Renal cortex interstitium (tissue), 11 donors: ENCODE data around the gene SS18L1. TPM values are rescaled to one million over a fixed set of nuclear protein-coding genes. Genes with fewer than 3 reads are reported as not detected.
A peak's percentile ranks its signal among the peaks of the same experiment; 100 is the strongest.

Source experiments
- DNase-seq, 11 donors: peaks; one replicate each; pipeline ENCODE4 v3.0.0-alpha.2; 2013; ENCODE audit warnings: low read depth in 9 of 11, low spot score in 4 of 11; ENCODE audit errors: extremely low read depth in 1 of 11
- polyA plus RNA-seq, 3 donors: library from polyadenylated mRNA; unstranded; fragments of 120-200 nt; gene quantifications; one replicate each; pipeline ENCODE4 v1.2.1, GENCODE V29; 2013; ENCODE audit not compliant: insufficient read length in 3 of 3

The SS18L1 gene
- polyA plus RNA-seq, 3 donors, result 18.6 to 25.7 (median 19.7) TPM

DNA sequence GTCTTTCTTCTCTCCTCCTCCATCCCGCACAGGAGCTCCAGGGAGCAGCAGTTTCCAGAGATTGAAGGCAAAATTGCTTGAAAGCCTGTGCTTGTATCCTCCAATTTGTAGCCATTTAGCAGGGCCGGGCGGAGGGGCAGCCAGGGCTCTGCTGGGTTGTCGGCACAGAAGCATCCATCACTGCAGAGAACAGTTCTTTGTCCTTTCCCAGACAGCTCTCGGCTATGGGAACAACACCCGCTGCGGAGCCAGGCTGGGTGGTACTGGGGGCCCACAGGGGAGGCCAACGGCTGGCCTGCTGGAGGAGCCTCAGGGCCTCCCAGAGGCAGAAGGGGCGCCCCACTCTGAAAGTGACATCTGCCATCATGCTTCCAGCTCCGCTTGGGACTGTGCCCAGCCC, 68.7 kb downstream of the SS18L1 start:
- no peak for DNase-seq

DNA sequence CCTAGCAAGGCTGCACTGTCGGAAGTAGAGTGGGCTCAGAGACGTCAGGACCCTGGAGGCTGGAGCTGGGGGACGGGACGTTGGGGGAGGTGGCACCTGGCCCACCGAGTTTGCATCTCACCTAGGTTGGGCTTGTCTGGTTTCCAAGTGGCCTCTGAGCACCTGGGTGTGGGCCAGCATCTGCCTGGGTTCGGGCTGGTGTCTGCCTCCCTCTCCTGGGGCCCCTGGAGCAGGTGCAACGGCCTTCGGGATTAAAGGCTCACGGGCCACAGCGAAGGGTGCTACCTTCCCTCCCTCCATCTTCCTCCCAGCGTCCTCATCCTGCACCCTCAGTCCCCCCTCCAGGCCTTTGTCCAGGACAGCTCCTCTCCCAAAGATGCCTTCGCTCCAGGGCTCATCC, 70.5 kb downstream of the SS18L1 start:
- no peak for DNase-seq

DNA sequence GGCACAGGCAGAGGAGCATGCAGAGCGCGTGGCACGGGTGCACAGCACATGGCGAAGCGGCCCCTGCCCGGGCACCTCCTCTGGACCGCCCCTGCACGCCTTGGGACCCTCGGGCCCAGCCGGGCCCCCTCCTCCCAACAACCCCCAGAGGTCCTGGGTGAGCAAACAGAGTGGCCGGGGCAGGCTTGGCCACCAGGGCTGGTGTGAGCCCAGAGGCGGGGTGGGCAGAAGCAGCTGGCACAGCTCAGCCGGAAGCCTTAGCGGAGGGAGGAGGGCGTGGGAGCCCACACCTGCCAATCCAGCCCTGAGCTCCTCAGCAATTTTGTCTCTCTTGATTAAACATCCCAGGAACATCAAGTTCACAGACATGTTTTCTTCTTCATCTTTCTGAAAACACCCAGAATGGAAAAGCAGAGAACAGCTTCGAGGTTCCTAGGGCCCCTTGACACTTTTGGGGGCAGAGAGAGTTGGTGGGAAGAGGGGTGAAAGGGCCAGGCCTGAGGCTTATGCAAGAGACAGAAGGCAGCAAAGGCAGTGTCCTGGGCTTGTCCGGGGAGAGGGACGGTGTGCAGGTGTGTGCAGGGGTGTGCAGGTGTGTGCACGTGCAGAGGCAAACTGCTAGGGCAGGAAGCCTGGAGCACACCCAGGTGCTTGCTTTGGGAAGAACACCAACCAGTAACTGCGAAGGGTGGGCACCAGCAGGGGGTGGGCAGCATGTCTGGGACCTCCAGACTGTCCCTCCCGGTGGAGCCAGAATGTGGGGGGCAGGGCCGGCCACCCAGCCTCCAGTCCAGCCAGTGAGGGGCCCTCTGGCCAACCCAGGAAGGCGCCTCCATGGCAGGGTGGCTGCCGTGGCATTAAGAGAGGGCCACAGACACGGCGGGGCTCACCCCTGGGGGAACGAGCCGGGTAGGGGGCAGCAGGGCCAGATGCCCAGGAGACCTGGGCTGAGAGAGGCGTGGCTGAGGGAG, 71.7 kb downstream of the SS18L1 start:
- no peak for DNase-seq

DNA sequence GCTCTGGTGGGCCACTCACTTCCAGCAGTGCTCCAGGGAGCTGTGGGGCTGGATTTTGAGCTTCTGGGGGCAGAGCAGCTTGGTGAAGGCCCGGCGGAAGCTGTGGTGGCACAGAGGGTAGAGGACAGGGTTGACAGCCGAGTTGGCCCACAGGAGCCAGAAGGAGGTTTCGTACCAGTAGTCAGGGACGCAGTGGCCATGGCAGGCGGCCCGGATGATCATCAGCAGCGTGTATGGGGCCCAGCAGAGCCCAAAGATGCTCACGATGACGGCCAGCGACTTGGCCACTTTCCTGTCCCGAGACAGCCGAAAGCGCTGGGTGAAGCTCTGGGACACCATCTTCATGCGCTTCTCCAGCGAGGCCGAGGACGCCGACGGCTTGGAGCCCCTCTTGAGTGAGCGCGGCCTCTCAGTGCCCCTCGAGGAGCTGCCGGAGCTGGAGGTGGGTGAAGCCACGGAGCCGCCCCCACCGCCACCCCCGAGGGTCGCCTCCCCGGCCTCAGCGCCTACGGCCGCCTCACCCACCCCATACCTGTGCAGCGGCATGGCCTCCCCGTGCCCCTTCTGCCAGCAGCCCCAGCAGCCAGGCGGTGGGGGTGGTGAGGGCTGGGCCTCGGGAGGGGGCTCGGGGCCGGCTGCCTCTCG, 72.5 kb downstream of the SS18L1 start:
- no peak for DNase-seq

DNA sequence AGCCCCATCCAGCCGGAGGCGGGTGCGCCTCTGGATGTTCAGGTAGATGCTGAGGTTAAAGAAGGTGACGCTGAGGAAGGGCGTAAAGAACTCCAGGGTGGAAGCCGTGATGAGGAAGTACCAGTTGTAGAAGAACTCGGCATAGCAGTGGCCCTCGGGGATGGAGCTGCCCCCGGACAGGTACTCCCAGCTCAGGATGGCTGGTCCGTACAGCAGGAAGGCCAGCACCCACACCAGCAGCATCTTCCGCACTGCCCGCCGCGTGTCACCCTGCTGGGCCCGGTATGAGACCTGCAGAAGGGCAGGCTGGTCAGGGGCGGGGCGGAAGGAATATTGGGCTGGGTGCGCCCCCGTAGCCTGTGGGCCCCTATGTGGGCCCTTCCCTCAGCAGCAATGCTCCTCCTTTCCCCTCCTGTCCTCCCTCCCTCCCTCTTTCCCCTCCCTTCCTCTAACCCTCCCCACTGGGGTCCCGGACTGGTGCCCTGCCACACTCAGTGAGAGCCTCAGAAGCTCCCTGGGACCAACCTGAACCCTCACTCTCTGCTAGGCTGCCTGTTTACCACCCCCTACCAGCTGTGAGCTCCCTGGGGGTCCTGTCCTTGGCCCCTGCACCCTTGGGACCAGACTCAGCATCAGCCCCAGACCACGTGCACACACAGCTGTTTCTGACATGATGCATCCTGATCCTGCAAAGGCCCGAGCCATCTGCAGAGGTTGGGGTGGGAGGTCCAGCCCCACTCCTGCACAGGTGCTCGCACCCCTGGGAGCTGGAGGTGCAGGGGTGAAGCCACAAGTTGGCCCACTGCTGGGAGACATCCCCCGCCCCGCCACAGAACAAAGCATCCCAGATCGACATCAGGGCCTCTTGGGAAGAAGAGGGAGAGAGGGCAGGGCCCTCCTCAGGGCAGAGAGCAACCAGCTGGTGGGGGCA, 73.3 kb downstream of the SS18L1 start:
- DNase-seq, result no peak

DNA sequence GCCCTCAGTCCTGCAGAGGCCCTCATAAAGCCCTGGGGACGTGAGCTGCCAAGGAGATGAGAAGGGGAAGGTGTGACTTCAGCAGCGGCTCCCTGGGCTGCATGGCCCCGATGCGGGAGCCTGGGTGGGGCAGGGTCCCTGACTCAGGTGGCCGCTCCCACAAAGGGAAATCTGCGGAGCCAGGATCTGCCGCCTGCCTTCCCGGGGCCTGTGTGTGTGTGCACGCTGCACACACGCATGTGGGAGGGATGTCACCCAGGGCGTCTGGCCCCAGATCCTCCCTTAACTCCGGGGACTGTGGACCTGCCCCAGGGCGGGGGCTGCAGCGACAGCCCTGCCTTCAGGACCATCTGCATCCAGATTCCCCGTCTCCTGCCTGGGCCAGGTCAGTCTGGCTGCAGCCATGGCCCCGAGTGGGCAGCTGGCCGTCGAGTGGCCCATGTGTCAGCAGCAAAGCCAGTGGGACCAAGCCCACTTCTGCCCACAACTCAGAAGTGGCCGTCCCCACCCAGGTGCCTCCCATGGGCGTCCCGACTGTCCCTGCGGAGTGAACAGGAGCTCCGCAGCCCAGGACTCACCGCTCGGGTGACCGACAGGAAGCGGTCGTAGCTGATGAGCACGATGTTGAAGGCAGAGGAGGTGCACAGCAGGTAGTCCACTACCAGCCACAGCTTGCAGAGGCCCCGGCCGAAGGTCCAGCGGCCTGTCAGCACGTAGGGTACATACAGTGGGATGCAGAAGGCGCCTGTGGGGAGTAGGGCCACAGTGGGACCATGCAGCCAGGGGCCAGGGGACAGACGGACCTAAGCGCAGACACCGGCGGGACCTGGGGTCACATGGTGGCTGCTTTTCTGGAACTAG, 74.6 kb downstream of the SS18L1 start:
- no peak for DNase-seq

DNA sequence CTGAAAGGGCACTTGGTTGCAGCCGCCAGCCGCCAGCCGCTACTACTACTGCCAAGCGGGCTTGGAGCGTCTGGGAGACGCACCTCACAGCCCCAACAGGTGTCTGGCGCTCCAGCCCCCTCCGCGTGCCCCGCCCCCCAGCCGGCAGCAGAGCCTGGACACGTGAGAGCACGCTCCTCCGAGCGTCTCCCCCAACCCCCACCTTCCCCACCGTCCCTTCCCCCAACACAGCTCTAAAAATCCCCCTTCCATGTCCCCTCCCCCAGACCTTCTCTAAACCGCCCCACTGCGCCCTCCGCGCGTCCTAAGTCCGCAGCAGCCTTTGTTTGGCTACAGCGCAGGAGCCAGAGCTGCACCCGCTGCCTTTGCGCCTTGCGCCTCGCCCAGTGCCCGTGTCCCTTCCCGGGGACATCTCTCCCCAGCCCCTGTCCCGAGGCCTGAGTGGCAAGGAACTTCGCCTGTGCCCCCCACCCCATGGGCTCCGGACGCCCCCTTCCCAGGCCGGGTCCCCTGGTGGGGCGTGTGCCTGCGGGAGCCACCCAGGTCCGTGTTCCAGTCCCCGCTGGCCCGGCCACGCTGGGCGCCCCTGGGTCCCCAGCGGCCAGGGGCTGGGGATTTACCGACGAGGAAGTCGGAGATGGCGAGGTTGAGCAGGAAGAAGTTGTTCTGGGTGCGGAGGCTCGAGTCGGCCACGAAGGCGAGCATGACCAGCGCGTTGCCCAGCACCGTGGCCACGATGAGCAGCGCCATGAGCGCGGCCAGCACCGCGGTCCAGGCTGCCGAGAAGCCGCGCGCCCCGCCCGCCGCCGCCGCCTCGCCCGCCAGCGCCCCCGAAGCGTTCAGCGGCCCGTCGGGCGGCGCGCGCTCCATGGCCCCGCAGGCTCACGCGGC, 75.8 kb downstream of the SS18L1 start:
- no peak for DNase-seq

DNA sequence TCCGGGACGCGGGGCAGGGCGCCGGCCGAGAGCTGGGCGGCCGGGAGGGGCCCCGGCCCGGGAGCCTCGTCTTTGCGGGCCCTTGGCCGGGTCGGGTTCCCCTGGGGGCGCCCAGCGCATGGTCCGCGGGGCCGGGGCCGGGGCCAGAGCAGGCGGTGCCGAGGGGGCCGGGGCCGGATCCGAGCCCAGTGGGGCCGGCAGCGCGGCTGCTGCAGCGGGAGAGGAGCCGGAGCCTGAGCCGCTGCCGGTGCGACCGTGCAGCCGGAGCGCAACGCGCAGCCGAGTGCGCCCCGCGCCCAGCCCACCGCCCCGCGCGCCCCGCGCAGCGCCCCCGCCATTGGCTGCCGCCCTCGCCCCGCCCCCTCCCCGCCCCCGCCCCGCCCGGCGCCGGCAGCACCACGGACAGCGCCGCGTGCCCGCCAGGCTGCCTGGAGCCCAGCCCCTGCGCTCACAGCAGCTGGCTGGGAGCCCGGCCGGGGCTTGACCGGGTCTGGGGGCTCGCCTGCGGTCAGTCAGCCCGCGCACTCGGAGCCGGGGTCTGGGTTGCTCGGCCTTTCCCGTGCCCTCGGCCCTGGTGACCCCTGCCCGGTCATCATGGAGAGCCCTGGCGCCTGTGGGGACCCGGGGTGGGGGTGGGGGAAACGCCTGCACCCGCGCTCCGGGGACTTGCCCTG, 76.6 kb downstream of the SS18L1 start, which contains the start of gene HRH3:
HRH3 (minus strand) TSS at position 287 of the 674 bp plus-strand sequence. CDS start 308 bp downstream, outside the sequence.
- DNase-seq, result peak in 9 of 11 donors; percentile 29 to 67 (median 52)

DNA sequence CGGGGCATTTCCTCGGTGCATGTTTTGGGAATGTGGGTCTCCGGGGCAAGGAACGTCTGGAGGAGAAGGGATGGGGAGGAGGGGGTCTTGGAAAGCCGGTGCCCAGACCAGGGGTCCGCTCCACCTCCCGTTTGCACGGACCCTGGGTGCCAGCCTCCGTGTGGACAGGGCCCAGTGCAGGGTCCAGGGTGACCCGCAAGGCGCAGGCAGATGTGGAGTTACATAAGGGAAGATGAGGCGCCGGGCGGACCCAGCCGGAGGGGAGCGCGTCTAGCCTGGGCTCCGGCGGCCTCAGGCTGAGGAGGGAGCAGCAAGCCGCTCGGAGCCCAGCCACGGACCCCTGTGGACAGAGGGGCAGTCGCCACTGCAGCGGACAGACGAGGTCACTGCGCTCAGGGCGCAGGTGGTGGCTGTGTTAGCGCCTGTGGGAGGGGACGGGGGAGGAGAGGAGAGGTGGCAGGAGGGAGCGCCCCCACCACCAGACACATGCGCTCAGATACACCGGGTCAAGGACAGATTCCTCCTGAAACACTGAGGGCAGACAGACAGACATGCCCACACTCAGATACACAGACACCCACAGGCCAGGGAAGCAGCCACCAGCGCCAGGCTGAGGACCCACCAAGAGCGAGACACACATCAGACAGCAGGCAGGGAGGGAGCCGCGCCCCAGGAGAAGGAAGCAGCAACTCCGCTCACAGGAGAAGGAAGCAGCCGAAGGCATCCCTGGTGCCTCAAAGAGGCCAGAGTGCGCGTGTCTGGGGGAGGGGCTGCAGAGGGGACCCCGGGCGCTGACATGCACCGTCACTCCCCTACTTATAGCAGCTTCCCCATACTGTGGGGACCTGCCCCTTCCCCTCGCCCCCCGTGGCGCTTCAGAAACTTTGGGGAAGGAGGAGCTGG, 77.3 kb downstream of the SS18L1 start:
- no peak for DNase-seq

DNA sequence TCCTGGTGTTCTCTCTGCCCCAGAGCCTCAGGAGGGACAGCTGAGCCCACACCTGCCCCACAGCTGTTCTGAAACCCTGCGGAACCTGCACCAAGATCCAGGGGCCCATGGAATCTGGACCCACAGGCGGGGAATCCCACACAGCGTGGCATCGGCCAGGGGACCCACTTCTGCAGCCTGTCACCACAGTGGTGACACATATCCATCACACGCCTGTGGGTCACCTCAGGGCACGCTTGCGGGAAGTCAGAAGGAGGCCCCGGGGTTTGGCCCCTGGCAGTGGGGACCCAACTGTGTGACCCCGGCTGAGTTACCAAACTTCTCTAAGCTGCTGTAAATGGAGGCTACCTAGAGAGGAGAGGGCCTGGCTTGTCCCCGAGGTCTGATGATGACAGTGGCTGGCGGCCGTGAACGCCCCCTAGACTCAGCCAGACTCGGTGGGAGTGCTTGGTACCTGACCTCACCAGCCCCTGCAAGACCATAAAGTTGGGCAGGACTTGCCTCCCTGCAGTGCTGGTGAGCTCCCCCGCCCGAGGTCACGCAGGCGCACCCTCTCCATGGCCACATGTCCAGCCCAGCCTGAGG, 78.8 kb downstream of the SS18L1 start:
- no peak for DNase-seq

DNA sequence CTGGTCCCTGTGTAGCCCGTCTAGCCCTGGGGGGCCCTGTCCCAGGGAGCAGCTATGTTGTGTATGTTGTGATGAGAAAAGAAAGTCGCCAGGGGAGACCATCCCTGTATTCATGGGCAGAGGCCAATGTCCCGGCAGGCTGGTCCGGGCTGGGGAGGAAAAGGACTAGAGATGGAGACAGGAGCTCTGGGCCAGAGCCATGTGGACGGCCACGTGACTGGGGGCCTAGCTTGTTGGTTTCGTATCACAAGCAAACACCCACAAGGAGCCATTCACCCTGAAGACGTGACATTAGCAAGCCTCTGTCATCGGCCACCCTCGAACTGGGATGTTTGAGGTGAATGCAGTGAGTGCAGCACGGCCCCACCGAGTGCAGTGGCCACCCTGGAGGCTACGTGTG, 79.4 kb downstream of the SS18L1 start:
- no peak for DNase-seq

DNA sequence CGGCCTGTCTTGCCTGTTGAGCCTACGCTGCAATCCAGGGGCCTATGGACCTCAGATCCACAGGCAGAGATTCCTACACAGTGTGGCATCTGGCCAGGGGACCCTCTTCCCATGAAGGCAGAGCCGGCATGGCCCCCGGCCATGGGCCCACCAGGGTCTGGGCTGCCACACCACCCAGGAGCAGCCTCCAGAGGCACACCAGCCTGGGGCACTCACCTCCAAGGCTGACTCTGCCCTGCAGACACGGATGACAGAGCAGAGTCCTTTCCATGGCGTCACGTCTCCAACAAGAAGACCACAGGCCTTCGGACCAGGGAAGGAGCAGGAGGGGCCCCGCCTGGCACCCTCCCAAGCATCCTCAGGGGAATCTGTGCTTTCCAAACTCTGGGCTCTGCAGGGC, 80.0 kb downstream of the SS18L1 start:
- no peak for DNase-seq

DNA sequence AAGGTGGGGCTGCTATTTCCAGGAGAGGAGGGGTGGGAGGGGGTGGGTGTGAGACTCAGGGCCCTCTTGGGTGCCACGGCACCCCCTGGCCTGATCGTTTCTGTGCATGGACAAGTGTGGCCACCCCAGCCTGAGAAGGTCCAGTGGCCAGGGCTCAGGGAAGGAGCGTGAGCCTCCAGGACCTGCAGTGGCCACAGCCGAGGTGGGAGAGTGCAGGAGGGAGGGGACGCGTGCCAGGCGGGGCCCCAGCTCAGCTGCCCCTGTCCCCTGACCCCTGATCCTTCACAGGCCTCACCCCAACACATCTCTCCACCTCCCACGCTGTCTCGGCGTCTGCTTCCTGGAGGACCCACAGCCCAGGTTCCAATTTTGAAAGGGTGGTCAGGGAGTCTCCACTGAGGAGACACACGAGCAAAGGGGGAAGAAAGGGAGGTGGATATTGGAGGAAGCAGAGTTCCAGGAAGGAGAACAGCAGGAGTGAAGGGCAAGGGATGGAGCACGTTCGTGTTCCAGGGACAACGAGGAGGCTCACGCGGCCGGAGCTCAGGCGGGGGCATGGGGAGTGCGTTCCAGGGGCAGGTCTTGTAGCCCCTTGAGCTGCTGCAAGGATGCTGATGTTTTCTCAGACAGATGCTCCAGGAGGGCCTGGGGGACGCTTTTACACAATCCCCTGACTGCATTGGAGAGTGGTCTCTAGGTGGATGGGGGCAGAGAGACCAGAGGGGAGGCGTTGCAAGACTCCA, 80.7 kb downstream of the SS18L1 start:
- no peak for DNase-seq

DNA sequence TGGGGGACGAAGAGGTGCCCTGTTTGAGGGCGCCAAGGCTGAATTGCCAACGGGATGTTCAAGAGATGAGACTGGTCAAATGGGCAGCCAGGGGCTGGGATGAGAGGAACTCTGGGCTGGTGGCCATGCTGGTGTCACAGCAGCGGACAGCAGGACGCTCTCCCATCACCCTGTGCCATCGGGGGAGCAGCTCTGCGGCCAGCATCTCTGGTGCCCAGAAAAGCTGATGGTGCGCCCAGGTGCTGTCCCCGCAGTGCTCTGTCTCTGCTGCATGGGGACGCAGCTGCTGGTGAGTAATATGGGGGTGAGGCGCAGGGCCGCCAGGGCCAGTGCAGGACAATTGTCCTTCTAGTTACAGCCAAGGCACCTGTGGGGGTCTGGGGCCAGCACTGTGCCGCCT, 81.5 kb downstream of the SS18L1 start:
- DNase-seq, result no peak
